CD4-positive, alpha-beta T cell treated with Interleukin-4 for 1 hour (primary cell): Measurements from ENCODE around the gene FKBP1C.
"Not testable (repeated sequence)": the region's sequence is repeated elsewhere in the genome, so short reads cannot be mapped to it uniquely, and the experiment has no call there.

Experiments used
- DNase-seq, 2 donors: peaks; one replicate each; pipeline ENCODE4 v3.0.0-alpha.2; 2020 to 2022

FKBP1C gene

GRCh38 chr6:63211343-63211742 lies at the start of gene FKBP1C:
Gene FKBP1C, plus strand, starts transcription at chr6:63211469.
- not testable (repeated sequence) for DNase-seq

- DNase-seq: not testable (repeated sequence)
Observed at GRCh38 chr6:63164047-63164803, 47.0 kb upstream of the FKBP1C start.

GRCh38 chr6:63174173-63174572 lies 37.1 kb upstream of the FKBP1C start:
- no peak for DNase-seq

DNA sequence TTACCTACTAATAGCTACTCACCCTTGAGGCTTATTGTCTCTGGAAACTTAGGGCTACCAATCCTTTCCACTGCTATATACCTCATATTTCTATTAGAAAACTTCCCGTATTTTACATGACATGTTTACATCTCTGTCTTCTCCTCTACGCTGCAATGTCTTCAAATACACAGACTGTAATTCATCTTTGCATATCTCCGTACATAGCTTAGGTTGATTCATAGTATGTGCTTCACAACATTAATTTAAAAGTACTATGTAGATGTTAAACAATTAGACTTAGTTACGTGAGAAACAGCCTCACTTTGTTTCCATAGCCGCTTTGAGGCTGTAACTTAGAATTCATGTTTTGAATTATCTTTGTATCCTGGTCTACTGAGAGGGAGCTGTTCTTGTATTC lies 35.1 kb upstream of the FKBP1C start:
- no peak for DNase-seq

DNA sequence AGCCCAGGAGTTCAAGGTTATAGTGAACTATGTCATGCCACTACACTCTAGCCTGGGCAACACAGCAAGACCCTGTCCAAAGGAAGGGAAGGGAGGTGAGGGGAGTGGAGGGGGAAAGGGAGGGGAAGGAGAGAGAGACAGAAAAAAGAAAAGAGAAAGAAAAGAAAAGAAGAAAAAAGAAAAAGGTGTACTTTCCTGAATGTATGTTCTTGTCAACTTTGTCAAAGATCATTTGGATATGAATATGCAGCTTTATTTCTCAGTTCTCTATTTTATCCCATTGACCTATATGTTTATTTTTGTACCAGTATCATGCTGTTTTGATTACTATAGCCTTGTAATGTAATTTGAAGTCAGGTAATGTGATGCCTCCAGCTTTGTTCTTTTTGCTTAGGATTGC lies 30.9 kb upstream of the FKBP1C start:
- DNase-seq: no peak

DNA sequence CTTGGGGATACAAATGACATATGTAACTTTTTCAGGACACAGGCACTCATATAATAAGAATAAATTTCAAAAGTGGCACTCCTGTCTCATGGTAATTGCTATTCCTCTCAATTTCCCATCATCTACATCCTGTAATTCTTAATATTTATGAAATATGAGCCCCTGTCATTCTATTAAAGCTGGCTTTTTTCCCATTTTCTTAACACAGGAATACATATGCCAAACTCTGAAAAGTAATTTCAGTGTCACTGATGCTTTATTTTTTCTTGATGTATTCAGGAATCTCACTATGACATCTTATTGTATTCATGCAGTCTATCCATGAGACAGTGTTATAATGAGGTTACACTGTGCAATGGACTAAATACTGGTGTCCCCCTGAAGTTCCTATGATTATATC lies 24.3 kb upstream of the FKBP1C start:
- DNase-seq: no peak

- DNase-seq: no peak
Observed at GRCh38 chr6:63188828-63189227, 22.4 kb upstream of the FKBP1C start.

DNA sequence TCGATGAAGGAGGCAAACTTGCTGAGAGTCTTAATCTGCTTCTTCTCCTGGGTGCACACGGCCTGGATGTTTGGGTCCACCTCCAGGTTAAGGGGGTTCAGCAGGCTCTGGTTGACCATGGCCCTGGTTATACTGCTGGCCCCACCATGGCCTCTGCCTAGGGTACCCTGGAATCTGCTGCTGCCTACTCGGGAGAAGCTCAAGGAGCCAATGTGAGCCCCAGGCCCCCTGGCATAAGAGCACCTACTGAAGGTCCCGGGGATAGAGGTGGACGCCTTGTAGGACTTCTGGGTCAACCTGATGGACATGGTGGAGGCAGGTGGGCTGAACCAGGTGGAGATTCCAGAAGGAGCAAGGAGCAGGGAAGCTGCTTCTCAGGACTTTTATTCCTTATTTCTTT lies 17.9 kb upstream of the FKBP1C start:
- DNase-seq: no peak

GRCh38 chr6:63197741-63198140 lies 13.5 kb upstream of the FKBP1C start:
- DNase-seq: no peak

DNA sequence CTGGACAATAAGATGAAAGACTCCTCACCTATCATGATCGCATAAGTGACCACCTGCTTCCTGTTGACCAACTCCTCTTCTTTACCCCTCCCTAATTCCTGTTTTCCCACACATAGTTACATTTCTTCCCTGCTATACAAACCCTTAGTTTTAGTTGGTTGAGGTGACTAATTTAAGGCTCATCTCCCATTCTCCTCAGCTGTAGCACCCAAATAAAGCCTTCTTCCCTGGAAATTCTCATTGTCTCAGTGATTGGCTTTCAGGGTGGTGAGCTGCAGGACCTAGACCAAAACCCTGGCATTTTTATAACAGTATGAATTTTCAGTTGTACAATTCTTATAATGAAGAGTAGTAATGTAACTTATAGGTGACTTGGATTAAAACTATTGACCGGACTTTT lies 2.1 kb downstream of the FKBP1C start:
- DNase-seq: no peak

DNA sequence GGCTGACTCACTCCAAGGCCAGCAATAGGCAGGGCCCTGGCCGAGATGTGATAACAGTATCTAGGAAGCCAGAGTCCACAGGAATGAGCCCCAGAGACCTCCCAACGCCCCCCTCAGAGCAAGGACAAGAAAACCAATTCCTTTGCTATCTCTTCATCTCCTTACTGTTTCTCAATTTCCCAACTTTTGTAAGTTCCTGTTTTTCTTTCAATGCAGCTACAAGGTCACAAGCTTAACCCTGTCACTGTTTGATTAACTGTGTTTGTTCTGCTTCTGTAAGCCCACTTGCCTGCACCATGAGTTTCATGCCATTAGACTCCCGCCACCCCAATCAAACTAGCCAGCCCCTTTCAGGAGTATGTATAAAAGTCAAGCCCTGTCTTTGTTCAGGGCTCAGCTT lies 3.5 kb downstream of the FKBP1C start:
- no peak for DNase-seq

GRCh38 chr6:63224179-63224578 lies 12.9 kb downstream of the FKBP1C start:
- no peak for DNase-seq

GRCh38 chr6:63225987-63226386 lies 14.7 kb downstream of the FKBP1C start:
- DNase-seq: not testable (repeated sequence)

DNA sequence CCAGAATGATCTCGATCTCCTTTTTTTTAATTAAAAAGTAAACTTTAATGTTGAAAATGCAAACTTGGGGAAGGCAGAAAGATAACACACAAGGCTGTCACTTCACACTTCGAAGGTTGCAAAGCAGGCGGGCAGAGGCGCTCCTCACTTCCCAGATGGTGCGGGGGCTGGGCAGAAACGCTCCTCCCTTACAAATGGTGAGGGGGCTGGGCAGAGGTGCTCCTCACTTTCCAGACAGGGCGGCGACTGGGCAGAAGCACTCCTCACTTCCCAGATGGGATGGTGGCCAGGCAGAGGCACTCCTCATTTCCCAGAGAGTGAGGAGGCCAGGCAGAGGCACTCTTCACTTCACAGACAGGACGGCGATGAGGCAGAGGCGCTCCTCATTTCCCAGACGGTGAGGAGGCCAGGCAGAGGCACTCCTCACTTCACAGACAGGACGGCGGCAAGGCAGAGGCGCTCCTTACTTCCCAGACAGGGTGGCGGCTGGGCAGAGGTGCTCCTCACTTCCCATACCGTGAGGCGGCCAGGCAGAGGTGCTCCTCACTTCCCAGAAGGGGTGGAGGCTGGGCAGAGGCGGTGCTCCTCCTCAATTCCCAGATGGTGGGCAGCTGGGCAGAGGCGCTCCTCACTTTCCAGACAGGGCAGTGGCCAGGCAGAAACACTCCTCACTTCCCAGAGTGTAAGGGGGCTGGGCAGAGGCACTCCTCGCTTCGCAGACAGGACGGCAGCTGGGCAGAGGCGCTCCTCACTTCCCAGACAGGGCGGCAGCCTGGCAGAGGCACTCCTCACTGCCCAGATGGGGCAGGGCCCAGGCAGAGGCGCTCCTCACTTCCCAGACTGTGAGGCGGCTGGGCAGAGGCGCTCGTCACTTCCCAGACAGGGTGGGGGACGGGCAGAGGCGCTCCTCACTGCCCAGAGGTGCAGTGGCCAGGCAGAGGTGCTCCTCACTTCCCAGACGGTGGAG lies 16.9 kb downstream of the FKBP1C start:
- not testable (repeated sequence) for DNase-seq

- DNase-seq: not testable (repeated sequence)
Observed at GRCh38 chr6:63230027-63230426, 18.8 kb downstream of the FKBP1C start.

- not testable (repeated sequence) for DNase-seq
Observed at GRCh38 chr6:63230511-63230910, 19.2 kb downstream of the FKBP1C start.

GRCh38 chr6:63236398-63236817 lies 25.1 kb downstream of the FKBP1C start:
- DNase-seq: no peak

GRCh38 chr6:63245420-63245819 lies 34.2 kb downstream of the FKBP1C start:
- DNase-seq: no peak

DNA sequence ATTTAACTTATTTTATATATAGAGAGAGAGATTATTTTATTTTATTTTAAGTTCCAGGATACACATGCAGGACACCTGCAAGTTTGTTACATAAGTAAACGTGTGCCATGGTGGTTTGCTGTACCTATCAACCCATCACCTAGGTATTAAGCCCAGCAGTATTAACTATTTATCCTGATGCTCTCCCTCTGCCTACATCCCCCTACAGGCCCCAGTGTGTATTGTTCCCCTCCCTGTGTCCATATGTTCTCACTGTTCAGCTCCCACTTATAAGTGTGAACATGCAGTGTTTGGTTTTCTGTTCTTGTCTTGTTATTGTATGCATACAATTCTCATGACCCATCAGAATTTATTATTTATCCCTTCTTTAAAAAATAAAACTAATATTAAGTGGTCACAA lies 34.6 kb downstream of the FKBP1C start:
- no peak for DNase-seq

- no peak for DNase-seq
Observed at GRCh38 chr6:63246581-63246980, 35.3 kb downstream of the FKBP1C start.

GRCh38 chr6:63249875-63250482 lies 38.7 kb downstream of the FKBP1C start:
- no peak for DNase-seq

DNA sequence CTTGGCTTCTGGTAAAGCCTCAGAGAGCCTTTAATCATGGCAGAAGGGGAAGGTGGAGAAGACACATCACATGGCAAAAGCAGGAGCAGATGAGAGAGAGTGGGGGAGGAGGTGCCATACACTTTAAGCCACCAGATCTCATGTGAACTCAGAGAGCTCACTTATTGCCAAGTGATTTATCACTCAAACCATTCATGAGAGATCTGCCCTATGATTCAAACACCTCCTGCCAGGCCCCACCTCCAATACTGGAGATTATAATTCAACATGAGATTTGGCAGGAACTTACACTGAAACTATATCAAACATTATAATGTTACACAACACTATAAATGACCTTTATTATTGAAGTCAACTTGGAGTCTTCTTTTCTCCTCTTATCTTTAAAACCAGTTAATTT lies 47.9 kb downstream of the FKBP1C start:
- no peak for DNase-seq

- DNase-seq: no peak
Observed at GRCh38 chr6:63261820-63262219, 50.6 kb downstream of the FKBP1C start.
